Astrocyte (in vitro differentiated cells and primary cell): ENCODE results near the gene KCNQ1. TPM values are rescaled to one million over a fixed set of nuclear protein-coding genes. Genes with fewer than 3 reads are reported as not detected.

Source experiments
- DNase-seq: peaks from one replicate; pipeline ENCODE4 v3.0.0-alpha.2; 2010; ENCODE audit warnings: low read depth
- FAIRE-seq: peaks from 2 replicates; lab custom pipeline; 2011; peaks lifted over from hg19 to GRCh38; lab: Jason Lieb, UNC
- H2AFZ ChIP-seq: 2 replicates; pipeline ENCODE4 v1.6.0; 2012; ENCODE audit warnings: low read depth, low read length, inconsistent platforms
- H3K27ac ChIP-seq: 2 replicates; pipeline ENCODE4 v1.5.1; 2011; ENCODE audit warnings: low read depth, low read length, inconsistent platforms
- H3K27me3 ChIP-seq: 2 replicates; pipeline ENCODE4 v1.6.0; 2011; ENCODE audit warnings: low read length, inconsistent platforms; ENCODE audit not compliant: insufficient read depth
- H3K36me3 ChIP-seq: 2 replicates; pipeline ENCODE4 v1.5.1; 2011; ENCODE audit warnings: low read length, inconsistent platforms; ENCODE audit not compliant: insufficient read depth
- H3K4me1 ChIP-seq: 2 replicates; pipeline ENCODE4 v1.5.1; 2011; ENCODE audit warnings: low read length, inconsistent platforms; ENCODE audit not compliant: insufficient read depth
- H3K4me2 ChIP-seq: 2 replicates; pipeline ENCODE4 v1.6.0; 2012; ENCODE audit warnings: low read length, inconsistent platforms
- H3K4me3 ChIP-seq: 2 replicates; pipeline ENCODE4 v1.5.1; 2011; ENCODE audit warnings: low read depth, mild to moderate bottlenecking, low read length, inconsistent platforms; ENCODE audit not compliant: insufficient read depth
- H3K79me2 ChIP-seq: 2 replicates; pipeline ENCODE4 v1.6.0; 2012; ENCODE audit warnings: mild to moderate bottlenecking, low read length, inconsistent platforms; ENCODE audit not compliant: insufficient read depth
- H3K9ac ChIP-seq: 2 replicates; pipeline ENCODE4 v1.6.0; 2012; ENCODE audit warnings: mild to moderate bottlenecking, low read length, inconsistent platforms
- H3K9me3 ChIP-seq: 2 replicates; pipeline ENCODE4 v1.5.1; 2012; ENCODE audit warnings: low read depth, mild to moderate bottlenecking, low read length, inconsistent platforms; ENCODE audit not compliant: insufficient read depth
- H4K20me1 ChIP-seq: 2 replicates; pipeline ENCODE4 v1.6.0; 2012; ENCODE audit warnings: low read length, inconsistent platforms; ENCODE audit not compliant: insufficient read depth
- H3K27ac Mint-ChIP-seq: one replicate; pipeline ENCODE4 v1.8.0; 2021; ENCODE audit warnings: mild to moderate bottlenecking, mixed read lengths; ENCODE audit not compliant: unreplicated experiment
- H3K27me3 Mint-ChIP-seq: one replicate; pipeline ENCODE4 v1.8.0; 2021; ENCODE audit warnings: low read depth, mixed read lengths; ENCODE audit not compliant: unreplicated experiment
- H3K36me3 Mint-ChIP-seq: one replicate; pipeline ENCODE4 v1.8.0; 2021; ENCODE audit warnings: low read depth, mixed read lengths; ENCODE audit not compliant: unreplicated experiment
- H3K4me1 Mint-ChIP-seq: one replicate; pipeline ENCODE4 v1.8.0; 2021; ENCODE audit warnings: low read depth, mixed read lengths; ENCODE audit not compliant: unreplicated experiment
- H3K4me3 Mint-ChIP-seq: one replicate; pipeline ENCODE4 v1.8.0; 2021; ENCODE audit warnings: mild to moderate bottlenecking, moderate library complexity, mixed read lengths; ENCODE audit not compliant: unreplicated experiment
- H3K9me3 Mint-ChIP-seq: one replicate; pipeline ENCODE4 v1.8.0; 2021; ENCODE audit warnings: mild to moderate bottlenecking, mixed read lengths; ENCODE audit not compliant: unreplicated experiment
- EZH2 ChIP-seq: IDR thresholded peaks from 2 replicates; pipeline ENCODE4 v1.6.1; 2012; ENCODE audit warnings: mild to moderate bottlenecking, low read length, inconsistent platforms; ENCODE audit not compliant: insufficient read depth
- total RNA-seq: library from RNA; stranded (reverse); gene quantifications from 2 replicates; pipeline ENCODE4 v1.2.1, GENCODE V29; 2021
- TF ChIP-seq, protein P1 (sequence below): IDR thresholded peaks from 2 replicates; pipeline ENCODE4 v1.5.1; 2011; ENCODE audit warnings: low read depth, mild to moderate bottlenecking, inconsistent platforms, low read length, moderate library complexity; ENCODE audit not compliant: insufficient read depth

KCNQ1 gene
- total RNA-seq, 1 donor from 2014 or later: not detected

DNA sequence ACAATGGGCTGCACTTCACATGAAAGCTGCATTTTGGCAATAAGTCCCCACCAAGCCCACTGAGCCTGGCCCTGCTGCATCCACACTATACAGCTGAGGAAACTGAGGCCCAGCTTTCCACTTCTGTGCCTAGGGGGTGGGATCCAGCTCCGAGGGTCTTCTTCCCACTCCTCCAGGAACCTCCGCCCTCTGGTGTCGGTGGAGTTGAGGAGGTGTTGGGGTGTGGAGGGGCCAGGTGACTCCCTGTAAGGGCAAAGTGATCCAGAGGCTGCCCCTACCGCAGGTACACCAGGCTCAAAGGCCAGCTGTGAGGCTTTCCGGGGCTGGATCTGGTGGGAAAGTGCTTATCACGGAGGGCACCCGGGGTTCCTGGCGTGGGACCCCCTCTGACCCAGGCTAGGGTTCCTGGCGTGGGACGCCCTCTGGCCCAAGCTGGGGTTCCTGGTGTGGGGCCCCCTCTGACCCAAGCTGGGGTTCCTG is 125.0 kb downstream of the KCNQ1 start:
- TF ChIP-seq, protein P1, sequence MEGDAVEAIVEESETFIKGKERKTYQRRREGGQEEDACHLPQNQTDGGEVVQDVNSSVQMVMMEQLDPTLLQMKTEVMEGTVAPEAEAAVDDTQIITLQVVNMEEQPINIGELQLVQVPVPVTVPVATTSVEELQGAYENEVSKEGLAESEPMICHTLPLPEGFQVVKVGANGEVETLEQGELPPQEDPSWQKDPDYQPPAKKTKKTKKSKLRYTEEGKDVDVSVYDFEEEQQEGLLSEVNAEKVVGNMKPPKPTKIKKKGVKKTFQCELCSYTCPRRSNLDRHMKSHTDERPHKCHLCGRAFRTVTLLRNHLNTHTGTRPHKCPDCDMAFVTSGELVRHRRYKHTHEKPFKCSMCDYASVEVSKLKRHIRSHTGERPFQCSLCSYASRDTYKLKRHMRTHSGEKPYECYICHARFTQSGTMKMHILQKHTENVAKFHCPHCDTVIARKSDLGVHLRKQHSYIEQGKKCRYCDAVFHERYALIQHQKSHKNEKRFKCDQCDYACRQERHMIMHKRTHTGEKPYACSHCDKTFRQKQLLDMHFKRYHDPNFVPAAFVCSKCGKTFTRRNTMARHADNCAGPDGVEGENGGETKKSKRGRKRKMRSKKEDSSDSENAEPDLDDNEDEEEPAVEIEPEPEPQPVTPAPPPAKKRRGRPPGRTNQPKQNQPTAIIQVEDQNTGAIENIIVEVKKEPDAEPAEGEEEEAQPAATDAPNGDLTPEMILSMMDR: no peak
- TF ChIP-seq EZH2: no peak
- Histone ChIP-seq H3K4me3 (no peak overlapping the region), H4K20me1 (no peaks in the 10 kb centered on the region), H3K4me2 (no peak overlapping the region), H2AFZ (no peak overlapping the region), H3K79me2 (no peaks in the 10 kb centered on the region), H3K9ac (no peak overlapping the region), H3K9me3 (no peaks in the 10 kb centered on the region), H3K27me3 (no peaks in the 10 kb centered on the region), H3K36me3 (no peaks in the 10 kb centered on the region), H3K27ac (no peak overlapping the region), H3K4me1 (no peaks in the 10 kb centered on the region)
- Mint-ChIP-seq H3K9me3 (no peaks in the 10 kb centered on the region), H3K27me3 (peaks cover 33% of the 10 kb centered on the region), H3K4me1 (no peaks in the 10 kb centered on the region), H3K36me3 (no peaks in the 10 kb centered on the region), H3K27ac (no peak overlapping the region), H3K4me3 (no peak overlapping the region)
- no peak for DNase-seq
- no peak for FAIRE-seq

DNA sequence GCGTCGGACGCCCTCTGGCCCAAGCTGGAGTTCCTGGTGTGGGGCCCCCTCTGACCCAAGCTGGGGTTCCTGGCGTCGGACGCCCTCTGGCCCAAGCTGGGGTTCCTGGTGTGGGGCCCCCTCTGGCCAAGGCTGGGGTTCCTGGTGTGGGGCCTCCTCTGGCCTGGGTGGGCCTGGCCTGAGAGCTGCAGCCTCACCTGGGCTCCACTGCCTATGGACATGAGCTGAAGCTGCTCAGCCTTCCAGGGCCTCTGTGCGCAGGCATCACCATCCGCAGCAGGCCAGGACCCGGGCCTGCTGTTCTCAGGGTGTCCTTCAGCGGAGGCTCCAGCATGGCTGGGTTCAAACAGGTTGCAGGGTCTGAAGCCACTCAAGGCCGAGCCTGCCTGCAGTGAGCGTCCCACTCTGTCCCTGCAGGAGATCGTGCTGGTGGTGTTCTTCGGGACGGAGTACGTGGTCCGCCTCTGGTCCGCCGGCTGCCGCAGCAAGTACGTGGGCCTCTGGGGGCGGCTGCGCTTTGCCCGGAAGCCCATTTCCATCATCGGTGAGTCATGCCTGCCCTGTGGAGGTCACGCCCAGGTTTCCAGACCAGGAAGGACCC is 125.5 kb downstream of the KCNQ1 start:
- Mint-ChIP-seq H3K27ac (no peak overlapping the region), H3K4me3 (no peak overlapping the region), H3K36me3 (no peaks in the 10 kb centered on the region), H3K4me1 (no peaks in the 10 kb centered on the region), H3K9me3 (no peaks in the 10 kb centered on the region), H3K27me3 (peaks cover 28% of the 10 kb centered on the region)
- no peaks in the 10 kb centered on the region for H3K4me1 ChIP-seq
- no peak overlapping the region for H3K4me3 ChIP-seq
- H3K9ac ChIP-seq: no peak overlapping the region
- H3K79me2 ChIP-seq: no peaks in the 10 kb centered on the region
- no peaks in the 10 kb centered on the region for H3K9me3 ChIP-seq
- H3K27me3 ChIP-seq: no peaks in the 10 kb centered on the region
- no peak overlapping the region for H2AFZ ChIP-seq
- H3K36me3 ChIP-seq: no peaks in the 10 kb centered on the region
- H3K27ac ChIP-seq: no peak overlapping the region
- no peak for TF ChIP-seq EZH2
- TF ChIP-seq, protein P1: no peak
- H3K4me2 ChIP-seq: no peak overlapping the region
- FAIRE-seq (no peak), DNase-seq (no peak)
- no peaks in the 10 kb centered on the region for H4K20me1 ChIP-seq
